Measurements from ENCODE around the gene TTC3. TPM values are rescaled to one million over a fixed set of nuclear protein-coding genes. Genes with fewer than 3 reads are reported as not detected.

Gene TTC3
- total and polyA plus RNA-seq, 9 of the 15 experiments (the other 6 are each of a cell fraction or from before 2014, with no cell fraction given) = 17.5 to 92.0 (median 59.5) TPM

DNA sequence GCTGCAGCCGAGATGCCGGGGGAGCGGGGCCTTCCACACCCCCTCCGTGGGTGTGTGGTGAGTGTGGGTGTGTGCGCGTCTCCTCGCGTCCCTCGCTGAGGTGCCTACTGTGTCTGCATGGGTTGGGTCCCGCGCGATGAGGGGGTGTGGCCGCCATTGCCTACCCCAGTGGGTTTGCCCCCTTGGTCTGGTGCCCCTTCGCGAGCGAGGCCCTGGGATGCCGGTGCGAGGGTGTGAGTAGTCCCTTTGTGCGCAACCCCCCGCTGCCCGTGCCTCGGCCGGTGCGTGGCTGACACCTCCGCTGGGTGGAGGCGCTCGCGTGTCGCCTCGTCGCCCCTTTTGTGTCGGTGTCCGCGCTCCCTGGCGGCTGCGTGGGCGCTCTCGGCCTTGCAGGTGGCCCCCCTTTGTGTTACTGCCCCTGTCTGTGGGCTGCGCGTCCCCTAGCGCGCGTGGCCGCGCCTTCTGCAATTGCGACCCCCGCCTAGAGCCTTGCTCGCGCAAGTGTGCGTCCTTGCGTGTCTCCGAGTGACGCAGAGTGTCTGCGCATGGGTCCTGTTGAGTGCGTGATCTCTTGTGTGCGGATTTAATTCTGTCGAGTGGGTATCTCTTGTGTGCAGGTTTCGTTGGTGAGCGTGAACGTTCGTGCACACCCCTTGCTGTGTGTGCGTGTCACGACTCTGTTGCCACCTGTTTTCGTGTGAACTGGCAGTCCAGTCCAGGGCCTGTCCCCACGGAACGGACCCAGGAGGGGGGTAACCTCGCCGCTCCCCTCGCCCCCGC, 553 bp downstream of the TTC3 start (continued):
- TF ChIP-seq, protein P1, sequence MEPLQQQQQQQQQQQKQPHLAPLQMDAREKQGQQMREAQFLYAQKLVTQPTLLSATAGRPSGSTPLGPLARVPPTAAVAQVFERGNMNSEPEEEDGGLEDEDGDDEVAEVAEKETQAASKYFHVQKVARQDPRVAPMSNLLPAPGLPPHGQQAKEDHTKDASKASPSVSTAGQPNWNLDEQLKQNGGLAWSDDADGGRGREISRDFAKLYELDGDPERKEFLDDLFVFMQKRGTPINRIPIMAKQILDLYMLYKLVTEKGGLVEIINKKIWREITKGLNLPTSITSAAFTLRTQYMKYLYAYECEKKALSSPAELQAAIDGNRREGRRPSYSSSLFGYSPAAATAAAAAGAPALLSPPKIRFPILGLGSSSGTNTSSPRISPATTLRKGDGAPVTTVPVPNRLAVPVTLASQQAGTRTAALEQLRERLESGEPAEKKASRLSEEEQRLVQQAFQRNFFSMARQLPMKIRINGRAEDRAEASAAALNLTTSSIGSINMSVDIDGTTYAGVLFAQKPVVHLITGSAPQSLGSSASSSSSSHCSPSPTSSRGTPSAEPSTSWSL (CRISPR knock-in tag; IDR thresholded peaks at IDR 0.05; ENCODE audit: borderline replicate concordance) = no peak
- peak in 1 of 2 experiments; percentile 78; a peak in 1 of 4 replicates for TF ChIP-seq FOXA3 (CRISPR knock-in tag; conservative IDR thresholded peaks at IDR 0.05 in 1 of 2, IDR thresholded peaks at IDR 0.05 in 1 of 2)
- TF ChIP-seq SMARCA5 (IDR thresholded peaks at IDR 0.05) = peak; percentile 70; the same call in 1 of the 2 replicates
- TF ChIP-seq, protein P2, sequence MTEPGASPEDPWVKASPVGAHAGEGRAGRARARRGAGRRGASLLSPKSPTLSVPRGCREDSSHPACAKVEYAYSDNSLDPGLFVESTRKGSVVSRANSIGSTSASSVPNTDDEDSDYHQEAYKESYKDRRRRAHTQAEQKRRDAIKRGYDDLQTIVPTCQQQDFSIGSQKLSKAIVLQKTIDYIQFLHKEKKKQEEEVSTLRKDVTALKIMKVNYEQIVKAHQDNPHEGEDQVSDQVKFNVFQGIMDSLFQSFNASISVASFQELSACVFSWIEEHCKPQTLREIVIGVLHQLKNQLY (CRISPR knock-in tag; conservative IDR thresholded peaks at IDR 0.05) = no peak
- no peak for TF ChIP-seq YY1 (IDR thresholded peaks at IDR 0.05; ENCODE audit: borderline replicate concordance in 1 of 3, control insufficient read depth in 1 of 3, extremely low read depth in 1 of 3, insufficient read depth in 3 of 3, insufficient read length in 1 of 3, insufficient replicate concordance in 2 of 3, low read depth in 1 of 3, low read length in 2 of 3)
- no peak for TF ChIP-seq ZNF696 (CRISPR knock-in tag; conservative IDR thresholded peaks at IDR 0.05)
- TF ChIP-seq, protein P3, sequence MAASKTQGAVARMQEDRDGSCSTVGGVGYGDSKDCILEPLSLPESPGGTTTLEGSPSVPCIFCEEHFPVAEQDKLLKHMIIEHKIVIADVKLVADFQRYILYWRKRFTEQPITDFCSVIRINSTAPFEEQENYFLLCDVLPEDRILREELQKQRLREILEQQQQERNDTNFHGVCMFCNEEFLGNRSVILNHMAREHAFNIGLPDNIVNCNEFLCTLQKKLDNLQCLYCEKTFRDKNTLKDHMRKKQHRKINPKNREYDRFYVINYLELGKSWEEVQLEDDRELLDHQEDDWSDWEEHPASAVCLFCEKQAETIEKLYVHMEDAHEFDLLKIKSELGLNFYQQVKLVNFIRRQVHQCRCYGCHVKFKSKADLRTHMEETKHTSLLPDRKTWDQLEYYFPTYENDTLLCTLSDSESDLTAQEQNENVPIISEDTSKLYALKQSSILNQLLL (CRISPR knock-in tag; IDR thresholded peaks at IDR 0.05; ENCODE audit: borderline replicate concordance) = no peak
- TF ChIP-seq SMAD2 (IDR thresholded peaks at IDR 0.05; ENCODE audit: low read depth, low read length) = no peak
- peak; percentile 35; the same call in 1 of the 2 replicates for TF ChIP-seq CBFA2T3 (IDR thresholded peaks at IDR 0.05)
- TF ChIP-seq ZFP1 (CRISPR knock-in tag; IDR thresholded peaks at IDR 0.05) = no peak
- 0 out of 2 replicates have a peak, but pooled peaks have one; percentile 7 for TF ChIP-seq ZNF124 (CRISPR knock-in tag; IDR thresholded peaks at IDR 0.05)
- no peak for TF ChIP-seq JUND (IDR thresholded peaks at IDR 0.05; ENCODE audit: borderline replicate concordance, low read depth, low read length)
- TF ChIP-seq JUND (tag; IDR thresholded peaks at IDR 0.05; ENCODE audit: borderline replicate concordance, low read depth, low read length) = no peak
- no peak for TF ChIP-seq SREBF1 (IDR thresholded peaks at IDR 0.05; ENCODE audit: borderline replicate concordance, low read depth, low read length)
- TF ChIP-seq ZNF12 (CRISPR knock-in tag; IDR thresholded peaks at IDR 0.05) = 0 out of 2 replicates have a peak, but pooled peaks have one; percentile 64
- TF ChIP-seq ZSCAN29 (IDR thresholded peaks at IDR 0.05) = 0 out of 2 replicates have a peak, but pooled peaks have one; percentile 9
- TF ChIP-seq, protein P4, sequence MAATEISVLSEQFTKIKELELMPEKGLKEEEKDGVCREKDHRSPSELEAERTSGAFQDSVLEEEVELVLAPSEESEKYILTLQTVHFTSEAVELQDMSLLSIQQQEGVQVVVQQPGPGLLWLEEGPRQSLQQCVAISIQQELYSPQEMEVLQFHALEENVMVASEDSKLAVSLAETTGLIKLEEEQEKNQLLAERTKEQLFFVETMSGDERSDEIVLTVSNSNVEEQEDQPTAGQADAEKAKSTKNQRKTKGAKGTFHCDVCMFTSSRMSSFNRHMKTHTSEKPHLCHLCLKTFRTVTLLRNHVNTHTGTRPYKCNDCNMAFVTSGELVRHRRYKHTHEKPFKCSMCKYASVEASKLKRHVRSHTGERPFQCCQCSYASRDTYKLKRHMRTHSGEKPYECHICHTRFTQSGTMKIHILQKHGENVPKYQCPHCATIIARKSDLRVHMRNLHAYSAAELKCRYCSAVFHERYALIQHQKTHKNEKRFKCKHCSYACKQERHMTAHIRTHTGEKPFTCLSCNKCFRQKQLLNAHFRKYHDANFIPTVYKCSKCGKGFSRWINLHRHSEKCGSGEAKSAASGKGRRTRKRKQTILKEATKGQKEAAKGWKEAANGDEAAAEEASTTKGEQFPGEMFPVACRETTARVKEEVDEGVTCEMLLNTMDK (IDR thresholded peaks at IDR 0.05; ENCODE audit: borderline replicate concordance, insufficient read depth, low read depth, low read length, poor library complexity, severe bottlenecking) = no peak
- TF ChIP-seq ZNF3 (CRISPR knock-in tag; IDR thresholded peaks at IDR 0.05) = no peak
- peak in 1 of 2 experiments; percentile 91; a peak in 2 of 4 replicates for TF ChIP-seq HDAC1 (IDR thresholded peaks at IDR 0.05)
- no peak for TF ChIP-seq ZNF780A (CRISPR knock-in tag; IDR thresholded peaks at IDR 0.05)
- peak; percentile 67 for TF ChIP-seq BHLHE40 (IDR thresholded peaks at IDR 0.05; ENCODE audit: low read length)
